ENCODE measurements around the gene PREP. TPM values are rescaled to one million over a fixed set of nuclear protein-coding genes. Genes with fewer than 3 reads are reported as not detected.

PREP gene
- total RNA-seq, 1 experiment from 2014 or later, result 35.8 TPM

- peaks cover 28% of the 10 kb centered on the region for H3K36me3 ChIP-seq (ENCODE audit: low read depth)
- POLR2A ChIA-PET (ENCODE audit: unreplicated experiment), result no interaction called here
- peaks cover 9% of the 10 kb centered on the region for H3K4me1 ChIP-seq (replicated peaks; ENCODE audit: insufficient read depth)
- DNase-seq, result no peak
- no peaks in the 10 kb centered on the region for H3K9me2 ChIP-seq (ENCODE audit: insufficient read depth)
- TF ChIP-seq CTCF (conservative IDR thresholded peaks at IDR 0.05), result no peak
- TF ChIP-seq EZH2 (IDR thresholded peaks at IDR 0.05; ENCODE audit: low read depth), result no peak
- H3K4me2 ChIP-seq, result no peak overlapping the region
- no peaks in the 10 kb centered on the region for H3K9me3 ChIP-seq (ENCODE audit: insufficient read depth, low read depth)
- no TSS peak for BruUV-seq (replicated peaks)
- intact Hi-C loops (cut with micrococcal nuclease; ENCODE audit: unreplicated experiment), result no loop called here
- H3K79me2 ChIP-seq (ENCODE audit: low read depth), result no peaks in the 10 kb centered on the region
- peaks cover 3% of the 10 kb centered on the region; the same call in 1 of the 2 replicates for H3F3A ChIP-seq (ENCODE audit: insufficient read depth, low read depth)
- no peaks in the 10 kb centered on the region for H3K27me3 ChIP-seq (ENCODE audit: insufficient read depth, low read depth)
- H2AFZ ChIP-seq, result no peak overlapping the region
- CTCF ChIA-PET, result no interaction called here
- no peak overlapping the region for H3K27ac ChIP-seq
- no peaks in the 10 kb centered on the region for H4K20me1 ChIP-seq (ENCODE audit: insufficient read depth)
- H3K4me3 ChIP-seq, result no peak overlapping the region
Measured at GRCh38 chr6:105321207-105321606, 81.7 kb downstream of the PREP start.

GRCh38 chr6:105320765-105321164, 82.1 kb downstream of the PREP start:
- CTCF ChIA-PET, result no interaction called here
- no peak overlapping the region for H2AFZ ChIP-seq
- no peaks in the 10 kb centered on the region for H3K9me2 ChIP-seq (ENCODE audit: insufficient read depth)
- no peaks in the 10 kb centered on the region for H3K79me2 ChIP-seq (ENCODE audit: low read depth)
- peaks cover 6% of the 10 kb centered on the region; the same call in 1 of the 2 replicates for H3K4me1 ChIP-seq (replicated peaks; ENCODE audit: insufficient read depth)
- H3K4me2 ChIP-seq, result no peak overlapping the region
- POLR2A ChIA-PET (ENCODE audit: unreplicated experiment), result no interaction called here
- H3K4me3 ChIP-seq, result no peak overlapping the region
- no peak for DNase-seq
- no peaks in the 10 kb centered on the region for H3K9me3 ChIP-seq (ENCODE audit: insufficient read depth, low read depth)
- no TSS peak for BruUV-seq (replicated peaks)
- no peaks in the 10 kb centered on the region for H3K27me3 ChIP-seq (ENCODE audit: insufficient read depth, low read depth)
- no peak for TF ChIP-seq CTCF (conservative IDR thresholded peaks at IDR 0.05)
- TF ChIP-seq EZH2 (IDR thresholded peaks at IDR 0.05; ENCODE audit: low read depth), result no peak
- intact Hi-C loops (cut with micrococcal nuclease; ENCODE audit: unreplicated experiment), result no loop called here
- H3K36me3 ChIP-seq (ENCODE audit: low read depth), result peaks cover 28% of the 10 kb centered on the region
- no peak overlapping the region for H3K27ac ChIP-seq
- H3F3A ChIP-seq (ENCODE audit: insufficient read depth, low read depth), result no peaks in the 10 kb centered on the region
- no peaks in the 10 kb centered on the region for H4K20me1 ChIP-seq (ENCODE audit: insufficient read depth)

- Histone ChIP-seq H3K4me1 (replicated peaks; ENCODE audit: insufficient read depth) (0 out of 2 replicates have a peak, but pooled peaks cover 1% of the 10 kb centered on the region), H3K9me2 (ENCODE audit: insufficient read depth) (no peaks in the 10 kb centered on the region), H3K27ac (no peak overlapping the region), H3K4me3 (no peak overlapping the region), H3K27me3 (ENCODE audit: insufficient read depth, low read depth) (no peaks in the 10 kb centered on the region), H3K36me3 (ENCODE audit: low read depth) (peaks cover 23% of the 10 kb centered on the region), H3K79me2 (ENCODE audit: low read depth) (no peaks in the 10 kb centered on the region), H2AFZ (no peak overlapping the region), H3K9me3 (ENCODE audit: insufficient read depth, low read depth) (no peaks in the 10 kb centered on the region), H4K20me1 (ENCODE audit: insufficient read depth) (no peaks in the 10 kb centered on the region), H3K4me2 (no peak overlapping the region), H3F3A (ENCODE audit: insufficient read depth, low read depth) (no peaks in the 10 kb centered on the region)
- intact Hi-C loops (cut with micrococcal nuclease; ENCODE audit: unreplicated experiment), result no loop called here
- CTCF ChIA-PET, result no interaction called here
- POLR2A ChIA-PET (ENCODE audit: unreplicated experiment), result interaction anchor here (0.6 kb wide), 1 partner anchor 20 kb away, joined by 4 read pairs; no protein-coding TSS in a partner anchor
- TF ChIP-seq CTCF (conservative IDR thresholded peaks at IDR 0.05), result no peak
- TF ChIP-seq EZH2 (IDR thresholded peaks at IDR 0.05; ENCODE audit: low read depth), result no peak
- DNase-seq, result no peak
- no TSS peak for BruUV-seq (replicated peaks)
Measured at GRCh38 chr6:105320271-105320670, 82.6 kb downstream of the PREP start.

Measured in PC-9 (cell line).